ENCODE results near the gene ERCC6. TPM values are rescaled to one million over a fixed set of nuclear protein-coding genes. Genes with fewer than 3 reads are reported as not detected.

Gene ERCC6
- total RNA-seq, 1 experiment from 2014 or later: 18.2 TPM

- WGBS (ENCODE audit: extremely low coverage, insufficient read length, low lambda C conversion rate): no CpG with 5 or more reads among the region's 2 CpGs
- H3K23me2 ChIP-seq (ENCODE audit: insufficient read length, low read depth, low read length, poor library complexity, severe bottlenecking): no peaks in the 10 kb centered on the region
- H3T11ph ChIP-seq (ENCODE audit: low read length): no peak overlapping the region
- no peak overlapping the region for H2BK15ac ChIP-seq (ENCODE audit: low read depth, low read length)
- Mint-ChIP-seq H3K4me1 (no peaks in the 10 kb centered on the region; a peak in 1 of 4 replicates), H3K27me3 (ENCODE audit: low read depth) (peaks cover 12% of the 10 kb centered on the region), H3K36me3 (ENCODE audit: insufficient read depth in 1 of 3, low read depth in 3 of 3) (no peaks in the 10 kb centered on the region), H3K27ac (no peak overlapping the region), H3K9me3 (no peaks in the 10 kb centered on the region; a peak in 1 of 5 replicates), H3K4me3 (no peak overlapping the region)
- no peak overlapping the region for H2BK120ac ChIP-seq (ENCODE audit: low read depth, low read length, poor library complexity, severe bottlenecking)
- no peak overlapping the region for H4K5ac ChIP-seq (ENCODE audit: insufficient read length, low read depth, low read length)
- H2BK20ac ChIP-seq (ENCODE audit: low read depth, low read length, poor library complexity, severe bottlenecking): no peak overlapping the region
- no peak overlapping the region for H2AFZ ChIP-seq (ENCODE audit: low read length)
- no peak overlapping the region for H3K18ac ChIP-seq (ENCODE audit: insufficient read length, low read depth, low read length)
- H3K9me3 ChIP-seq (ENCODE audit: control insufficient read depth, low read depth, low read length): no peaks in the 10 kb centered on the region
- no peak overlapping the region for H3K27ac ChIP-seq (ENCODE audit: insufficient read length, low read depth, low read length)
- H3K4me2 ChIP-seq (ENCODE audit: insufficient read depth, insufficient read length, low read length): no peak overlapping the region
- H3K23ac ChIP-seq (ENCODE audit: insufficient read length, low read depth, low read length): no peak overlapping the region
- no peak overlapping the region for H3K4ac ChIP-seq (ENCODE audit: low read depth, low read length)
- no peak overlapping the region for H3K14ac ChIP-seq (ENCODE audit: insufficient read depth, low read length)
- H4K20me1 ChIP-seq (ENCODE audit: control insufficient read depth, insufficient read depth, insufficient read length): no peaks in the 10 kb centered on the region
- no peak for TF ChIP-seq CTCF (conservative IDR thresholded peaks at IDR 0.05)
- H3K79me1 ChIP-seq (ENCODE audit: insufficient read depth, low read depth, low read length, poor library complexity, severe bottlenecking): no peaks in the 10 kb centered on the region
- no peaks in the 10 kb centered on the region for H3K79me2 ChIP-seq (ENCODE audit: insufficient read depth, low read length)
- DNase-seq: no peak
- H4K91ac ChIP-seq (ENCODE audit: insufficient read length, low read depth, low read length): no peak overlapping the region
- no peak overlapping the region for H3K56ac ChIP-seq (ENCODE audit: insufficient read length, low read depth, low read length)
- H3K9ac ChIP-seq (ENCODE audit: extremely low read depth, insufficient read length, low read length): no peak overlapping the region
- no peak overlapping the region for H2BK12ac ChIP-seq (ENCODE audit: insufficient read length, low read depth, low read length)
- H3K4me1 ChIP-seq (ENCODE audit: insufficient read depth, low read length): no peaks in the 10 kb centered on the region
- no peak overlapping the region for H2AK5ac ChIP-seq (ENCODE audit: insufficient read length, low read length)
- no peak overlapping the region for H4K8ac ChIP-seq (replicated peaks; ENCODE audit: insufficient read length, low read depth, low read length)
- H3K27me3 ChIP-seq (ENCODE audit: insufficient read depth, low read length): no peaks in the 10 kb centered on the region
- H2BK5ac ChIP-seq (ENCODE audit: insufficient read length, low read length): no peak overlapping the region
Measured at GRCh38 chr10:49579621-49580020, 40.7 kb upstream of the ERCC6 start.
